ENCODE data around the gene DEFB132.
"Not testable (repeated sequence)": the region's sequence is repeated elsewhere in the genome, so short reads cannot be mapped to it uniquely, and the experiment has no call there.

The DEFB132 gene, protein sequence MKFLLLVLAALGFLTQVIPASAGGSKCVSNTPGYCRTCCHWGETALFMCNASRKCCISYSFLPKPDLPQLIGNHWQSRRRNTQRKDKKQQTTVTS

DNA sequence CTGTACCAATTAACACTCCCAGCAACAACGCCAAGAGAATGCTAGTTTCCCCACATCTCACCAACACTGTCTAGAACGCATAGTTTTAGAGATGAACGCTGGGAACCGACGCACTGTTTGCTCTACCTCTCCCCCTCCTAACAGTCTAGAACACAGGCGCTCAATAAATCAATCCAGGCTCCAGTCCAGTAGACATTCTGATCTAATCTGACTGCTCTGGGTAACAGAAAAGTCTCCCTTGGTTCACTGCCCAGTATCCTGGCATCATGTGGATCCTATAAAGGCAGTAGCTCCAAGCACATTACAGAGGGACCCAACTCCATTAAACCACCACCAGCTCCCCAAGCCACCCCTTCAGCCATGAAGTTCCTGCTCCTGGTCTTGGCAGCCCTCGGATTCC is at the start of gene DEFB132:
Gene DEFB132, plus strand, starts transcription at position 306 of the 400 bp plus-strand sequence. Its CDS starts 55 bp downstream, at position 361.
- DNase-seq (ENCODE audit: low read depth in 1 of 2, low spot score in 1 of 2), result no peak

DNA sequence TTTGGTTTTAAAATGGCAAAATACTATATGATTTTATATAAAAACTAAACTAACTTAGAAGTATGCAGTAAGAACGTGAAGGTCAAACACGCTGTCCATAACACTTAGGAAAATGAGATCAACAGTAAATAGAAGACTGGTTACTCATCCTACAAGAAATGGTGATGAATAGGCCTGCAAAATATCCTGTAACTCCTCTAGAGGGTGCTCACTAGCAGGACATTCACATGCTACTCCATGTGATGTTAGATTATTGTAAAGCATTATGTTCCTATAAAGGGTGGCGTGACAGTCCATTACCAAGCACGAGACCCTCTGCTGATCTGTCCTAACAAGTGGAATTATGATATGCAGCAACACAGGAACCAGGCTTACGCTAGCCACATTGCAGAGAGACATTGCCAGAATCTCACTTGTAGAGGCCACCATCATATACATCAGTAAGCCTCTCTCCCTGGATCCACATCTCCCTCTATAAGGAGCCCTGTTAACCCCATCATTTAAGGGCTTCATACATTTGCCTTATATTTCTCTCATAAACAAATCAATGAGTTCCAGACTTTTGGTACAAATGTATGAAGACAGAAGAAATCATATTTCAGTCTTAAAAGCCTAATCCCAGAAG is 48.5 kb upstream of the DEFB132 start:
- DNase-seq (ENCODE audit: low read depth in 1 of 2, low spot score in 1 of 2), result no peak

DNA sequence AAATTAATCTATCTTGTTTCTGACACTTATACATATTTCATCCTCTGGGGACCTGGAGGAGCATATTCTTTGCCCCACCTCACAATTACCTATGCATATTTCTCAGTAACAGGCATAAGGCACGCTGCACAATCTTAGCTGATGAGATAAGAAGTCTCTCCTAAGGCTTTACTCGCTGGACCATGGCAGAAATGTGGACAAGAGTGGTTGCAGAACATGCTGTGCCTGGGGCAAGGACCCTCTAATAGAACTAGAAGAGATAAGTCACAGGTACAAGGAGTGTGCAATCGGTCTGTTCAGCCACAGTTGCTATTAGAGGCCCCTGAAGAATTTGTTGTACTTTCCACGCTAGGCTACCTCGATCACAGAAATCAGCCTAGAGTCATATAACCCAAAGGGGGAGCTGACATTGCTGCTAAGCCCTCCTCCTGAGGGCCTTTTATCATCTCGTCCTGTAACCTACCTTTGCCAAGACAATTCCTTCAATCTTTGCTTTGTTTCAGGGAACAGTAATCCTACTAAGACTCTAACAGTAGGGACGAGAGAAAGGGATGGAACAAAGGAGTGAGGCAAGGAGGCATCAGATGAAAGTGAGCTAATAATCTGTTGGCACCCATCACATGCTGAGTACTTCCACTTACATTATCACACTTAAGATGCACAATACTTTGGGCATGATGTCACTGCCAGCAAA is 46.6 kb upstream of the DEFB132 start:
- DNase-seq (ENCODE audit: low read depth in 1 of 2, low spot score in 1 of 2), result no peak

DNA sequence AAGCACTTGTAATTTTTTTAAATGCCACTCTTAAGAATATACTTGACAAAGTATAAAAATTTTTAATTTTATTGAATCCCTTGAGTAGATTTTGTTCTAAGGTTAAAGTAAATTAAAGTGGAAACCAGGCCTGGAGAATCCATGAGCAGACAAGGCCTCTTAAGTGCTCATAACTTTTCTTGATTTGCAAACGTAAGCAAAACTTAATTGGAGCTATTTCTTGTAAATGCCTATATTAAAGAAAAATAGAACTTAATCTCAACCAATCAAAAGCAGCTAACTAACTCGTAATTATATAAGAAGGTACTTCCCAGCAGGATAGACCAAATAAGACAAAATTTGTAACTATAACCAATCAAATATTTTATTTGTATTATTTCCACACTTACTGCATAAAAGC is 43.1 kb upstream of the DEFB132 start:
- no peak for DNase-seq (ENCODE audit: low read depth in 1 of 2, low spot score in 1 of 2)

DNA sequence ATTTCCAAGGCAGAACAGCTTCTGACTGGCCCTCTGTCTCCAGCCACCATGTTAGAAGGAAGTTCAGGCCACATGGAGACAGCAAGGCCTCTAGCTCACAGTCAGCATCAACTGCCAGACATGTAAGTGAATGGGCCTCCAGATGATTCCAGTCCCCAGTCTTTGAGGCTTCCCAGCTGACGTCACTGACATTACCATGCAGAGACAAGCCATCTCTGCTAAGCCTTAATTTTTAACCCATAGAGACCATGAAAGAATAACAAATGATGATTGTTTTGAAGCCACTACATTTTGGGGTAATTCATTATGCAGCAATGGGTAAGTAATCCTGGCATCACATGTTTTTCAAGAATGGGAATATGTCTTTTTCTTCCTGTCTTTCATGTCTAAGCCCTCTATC is 41.7 kb upstream of the DEFB132 start:
- DNase-seq (ENCODE audit: low read depth in 1 of 2, low spot score in 1 of 2), result no peak

DNA sequence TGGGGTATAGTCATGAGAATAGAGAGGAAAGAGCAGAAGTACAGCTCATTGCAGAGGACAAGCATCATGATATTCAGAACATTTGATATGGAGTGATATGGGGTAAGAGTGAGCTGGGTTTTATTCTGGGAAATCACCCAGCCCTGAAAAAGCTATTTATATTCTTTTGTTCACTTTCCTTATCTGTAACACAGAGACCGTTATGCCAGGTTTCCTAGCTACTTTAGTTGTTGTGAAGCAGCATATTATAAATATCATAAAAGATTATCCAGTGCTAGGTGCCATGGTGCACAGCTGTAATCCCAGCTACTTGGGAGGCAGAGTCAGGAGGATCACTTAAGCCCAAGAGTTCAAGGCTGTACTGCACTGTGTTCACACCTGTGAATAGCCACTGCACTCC is 40.3 kb upstream of the DEFB132 start:
- DNase-seq (ENCODE audit: low read depth in 1 of 2, low spot score in 1 of 2), result no peak

DNA sequence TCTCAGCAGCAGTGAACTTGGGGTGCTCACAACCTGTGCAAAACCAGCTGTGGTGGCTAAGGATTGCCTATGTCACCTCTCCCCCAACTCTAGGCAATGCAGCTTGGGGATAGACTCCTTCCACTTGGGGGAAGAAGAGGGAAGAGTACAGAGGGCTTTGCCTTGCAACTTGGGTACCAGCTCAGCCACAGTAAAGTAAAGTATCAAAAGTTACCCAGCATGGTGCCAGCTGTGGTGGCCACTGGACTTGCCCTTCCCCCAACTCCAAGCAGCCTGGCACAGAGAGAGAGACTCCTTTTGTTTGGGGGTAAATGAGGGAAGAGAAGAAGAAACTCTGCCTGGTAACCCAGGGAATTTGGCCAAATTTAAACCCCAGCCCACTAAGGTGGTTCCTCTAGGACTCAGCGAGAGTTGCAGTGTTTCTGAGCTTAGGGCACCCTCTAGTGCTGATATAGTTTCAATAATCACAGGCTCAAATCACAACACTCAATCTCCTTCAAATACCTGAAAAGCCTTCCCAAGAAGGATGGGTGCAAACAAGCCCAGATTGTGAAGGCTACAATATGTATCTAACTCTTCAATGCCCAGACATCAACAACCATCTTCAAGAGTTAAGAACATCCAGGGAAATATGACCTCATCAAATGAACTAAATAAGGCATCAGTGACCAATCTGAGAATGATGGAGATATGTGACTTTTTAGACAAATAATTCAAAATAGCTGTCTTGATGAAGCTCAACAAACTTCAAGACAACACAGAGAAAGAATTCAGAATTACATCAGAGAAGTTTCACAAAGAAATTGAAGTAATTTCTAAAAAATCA is 38.0 kb upstream of the DEFB132 start:
- no peak for DNase-seq (ENCODE audit: low read depth in 1 of 2, low spot score in 1 of 2)

DNA sequence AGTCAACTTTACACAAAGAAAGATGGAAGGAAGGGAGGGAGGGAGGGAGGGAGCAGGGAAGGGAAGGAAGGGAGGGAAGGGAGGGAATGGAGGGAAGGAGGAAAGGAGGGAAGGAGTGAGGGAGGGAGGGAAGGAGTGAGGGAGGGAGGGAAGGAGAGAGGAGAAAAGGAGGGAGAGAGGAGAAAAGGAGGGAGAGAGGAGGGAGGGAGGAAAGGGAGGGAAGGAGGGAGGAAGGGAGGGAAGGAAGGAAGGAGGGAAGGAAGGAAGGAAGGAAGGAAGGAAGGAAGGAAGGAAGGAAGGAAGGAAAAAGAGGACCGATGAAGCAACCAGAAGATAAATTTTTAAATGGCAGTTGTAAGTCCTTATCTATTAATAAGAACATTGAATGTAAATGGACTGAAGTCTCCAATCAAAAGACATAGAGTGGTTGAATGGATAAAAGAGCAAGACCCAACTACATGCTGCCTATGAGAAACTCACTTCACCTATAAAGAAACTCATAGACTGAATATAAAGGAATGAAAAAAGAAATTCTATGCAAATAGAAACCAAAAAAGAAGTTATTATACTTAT is 36.2 kb upstream of the DEFB132 start:
- no peak for DNase-seq (ENCODE audit: low read depth in 1 of 2, low spot score in 1 of 2)

DNA sequence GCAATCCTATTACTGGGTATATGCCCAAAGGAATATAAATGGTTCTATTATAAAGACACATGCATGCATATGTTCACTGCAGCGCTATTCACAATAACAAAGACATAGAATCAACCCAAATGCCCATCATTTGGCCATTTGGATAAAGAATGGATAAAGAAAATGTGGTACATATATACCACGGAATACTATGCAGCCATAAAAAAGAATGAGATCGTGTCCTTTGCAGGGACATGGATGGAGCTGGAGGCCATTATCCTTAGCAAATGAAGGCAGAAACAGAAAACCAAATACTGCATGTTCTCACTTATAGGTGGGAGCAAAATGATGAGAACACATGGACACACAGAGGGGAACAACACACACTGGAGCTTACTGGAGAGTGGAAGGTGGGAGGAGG is 31.6 kb upstream of the DEFB132 start:
- DNase-seq (ENCODE audit: low read depth in 1 of 2, low spot score in 1 of 2), result not testable (repeated sequence)

DNA sequence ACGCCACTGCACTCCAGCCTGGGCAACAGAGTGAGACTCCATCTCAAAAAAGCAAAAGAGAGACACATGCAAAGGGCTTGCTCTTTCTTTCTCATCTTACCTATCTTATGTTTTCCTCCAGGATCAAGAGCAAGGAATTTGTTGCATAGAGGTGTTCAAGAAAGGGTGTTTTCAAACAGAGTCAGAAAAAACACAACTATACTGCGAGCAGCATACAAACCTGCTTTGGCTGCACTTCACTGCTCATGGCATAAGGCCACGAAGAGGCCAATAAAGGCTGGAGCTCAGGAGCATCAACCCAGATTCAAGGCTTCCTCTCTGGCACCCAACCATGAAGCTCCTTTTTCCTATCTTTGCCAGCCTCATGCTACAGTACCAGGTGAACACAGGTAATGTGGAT is 30.6 kb upstream of the DEFB132 start, which contains the start of gene DEFB129:
Gene DEFB129, plus strand, starts transcription at position 301 of the 400 bp plus-strand sequence. Its CDS starts 31 bp downstream, at position 332.
- no peak for DNase-seq (ENCODE audit: low read depth in 1 of 2, low spot score in 1 of 2)

DNA sequence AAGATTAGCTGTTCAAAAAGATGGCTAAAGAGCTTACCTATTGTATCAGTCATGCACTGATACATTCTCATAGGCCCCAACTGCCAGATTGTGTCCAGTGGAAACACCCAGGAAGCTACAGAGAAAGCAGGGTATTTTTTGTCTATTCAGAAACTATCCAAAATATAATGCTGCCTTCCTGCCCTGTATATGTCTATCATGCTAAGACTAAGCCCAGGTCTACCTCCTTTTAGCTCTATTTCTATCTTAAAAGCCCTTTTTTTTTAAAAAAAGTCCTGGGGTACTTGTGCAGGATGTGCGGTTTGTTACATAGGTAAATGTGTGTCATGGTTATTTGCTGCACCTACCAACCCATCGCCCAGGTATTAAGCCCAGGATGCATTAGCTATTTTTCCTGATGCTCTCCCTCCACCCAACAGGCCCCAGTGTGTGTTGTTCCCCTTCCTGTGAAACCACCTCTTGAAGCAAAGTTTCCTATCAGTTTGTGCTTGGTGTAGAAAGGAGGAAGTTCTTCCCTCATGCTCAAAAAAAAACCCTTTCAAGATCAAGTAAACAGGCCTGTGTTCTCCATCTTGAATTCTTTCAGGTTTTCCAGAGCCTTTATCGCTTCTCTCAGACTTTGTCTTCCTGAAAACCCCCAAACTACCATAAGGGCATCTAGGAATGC is 30.0 kb upstream of the DEFB132 start:
- no peak for DNase-seq (ENCODE audit: low read depth in 1 of 2, low spot score in 1 of 2)

DNA sequence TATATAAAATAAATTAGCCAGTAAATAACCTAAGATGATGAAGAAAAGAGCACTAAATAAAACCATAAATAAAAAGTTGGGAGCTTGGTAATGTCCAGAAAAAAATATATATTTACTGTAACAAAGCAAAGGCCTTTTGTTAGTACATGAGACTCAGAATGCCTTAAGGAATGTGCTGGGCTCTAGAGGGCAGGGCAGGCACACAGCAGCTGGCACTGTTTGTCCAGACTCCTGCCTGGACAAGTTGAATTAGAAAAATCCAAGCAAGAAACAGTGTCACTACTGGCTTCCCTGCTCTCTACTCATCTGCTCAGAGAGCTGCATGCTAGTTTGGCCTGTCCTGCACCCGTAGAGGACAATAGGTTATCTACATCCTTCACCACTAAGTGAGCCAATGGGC is 21.6 kb upstream of the DEFB132 start:
- no peak for DNase-seq (ENCODE audit: low read depth in 1 of 2, low spot score in 1 of 2)

DNA sequence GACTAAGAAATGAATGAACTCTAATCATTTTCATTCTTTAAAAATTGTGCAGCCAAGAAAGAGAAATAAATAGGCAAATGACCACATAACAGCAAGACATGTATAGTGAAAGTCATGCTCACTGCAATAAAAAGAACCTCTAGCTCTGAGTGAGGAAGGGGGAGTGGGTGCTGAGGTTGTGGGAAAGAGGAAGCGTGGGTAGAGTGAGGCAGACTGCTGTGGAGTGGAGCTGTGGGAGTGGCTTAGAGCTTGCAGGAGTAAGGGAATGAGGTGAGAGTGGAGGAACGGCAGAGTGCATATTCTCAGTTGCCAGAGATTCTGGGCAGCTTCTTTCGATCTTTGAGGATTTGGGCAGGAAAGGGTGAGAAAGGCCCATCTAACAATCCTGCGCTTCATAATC is 20.0 kb upstream of the DEFB132 start:
- no peak for DNase-seq (ENCODE audit: low read depth in 1 of 2, low spot score in 1 of 2)

DNA sequence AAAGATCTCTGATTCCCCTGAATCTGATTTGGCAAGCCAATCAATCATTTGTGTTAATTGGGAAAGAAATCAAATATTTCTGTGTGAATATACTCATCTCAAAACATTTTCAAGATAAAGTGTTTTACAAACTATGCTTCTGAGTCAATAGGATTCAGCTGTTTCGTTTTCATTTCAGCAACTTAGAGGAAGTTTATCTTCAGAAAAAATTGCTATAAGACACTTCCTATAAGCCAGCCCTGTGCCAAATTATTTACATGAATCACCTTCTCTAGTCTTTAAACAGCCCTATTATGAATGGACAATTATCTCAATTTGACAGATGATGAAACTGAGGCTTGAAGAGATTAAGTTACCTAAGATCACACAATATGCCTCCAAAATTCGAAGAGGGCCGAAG is 19.6 kb upstream of the DEFB132 start:
- DNase-seq (ENCODE audit: low read depth in 1 of 2, low spot score in 1 of 2), result no peak

DNA sequence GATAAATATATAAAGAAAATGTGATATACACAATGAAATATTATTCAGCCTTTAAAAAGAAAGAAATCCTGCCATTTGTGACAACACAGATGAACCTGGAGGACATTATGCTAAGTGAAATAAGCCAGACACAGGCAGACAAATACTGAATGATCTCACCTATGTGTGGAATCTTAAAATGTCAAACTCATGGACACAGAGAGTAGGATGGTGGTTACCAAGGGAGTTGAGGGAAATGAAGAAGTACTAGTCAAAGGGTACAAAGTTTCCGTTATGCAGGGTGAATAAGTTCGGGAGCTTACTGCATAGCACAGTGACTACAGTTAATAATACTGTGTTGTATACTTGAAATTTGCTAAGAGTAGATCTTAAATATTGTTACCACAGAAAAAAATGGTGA is 14.6 kb upstream of the DEFB132 start:
- DNase-seq (ENCODE audit: low read depth in 1 of 2, low spot score in 1 of 2), result no peak

DNA sequence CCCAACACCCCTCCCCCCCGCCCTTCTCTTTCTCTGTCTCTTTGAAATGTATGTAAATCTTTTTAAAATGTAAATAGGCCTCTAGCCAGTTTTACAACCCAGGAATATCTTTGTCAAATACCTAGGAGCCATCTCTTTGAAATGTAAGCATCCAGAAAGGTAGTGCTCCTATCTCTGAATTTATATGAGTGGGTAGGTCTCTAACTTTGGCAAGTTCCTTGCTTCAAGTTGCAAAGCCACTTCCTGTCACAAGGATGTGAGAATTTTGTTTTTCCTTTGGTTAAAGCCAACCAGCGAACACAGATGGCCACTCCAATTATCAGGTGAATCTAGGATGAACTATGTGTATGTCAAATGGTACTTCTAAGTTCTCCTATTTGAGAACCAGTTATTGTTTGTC is 6.2 kb upstream of the DEFB132 start:
- no peak for DNase-seq (ENCODE audit: low read depth in 1 of 2, low spot score in 1 of 2)

DNA sequence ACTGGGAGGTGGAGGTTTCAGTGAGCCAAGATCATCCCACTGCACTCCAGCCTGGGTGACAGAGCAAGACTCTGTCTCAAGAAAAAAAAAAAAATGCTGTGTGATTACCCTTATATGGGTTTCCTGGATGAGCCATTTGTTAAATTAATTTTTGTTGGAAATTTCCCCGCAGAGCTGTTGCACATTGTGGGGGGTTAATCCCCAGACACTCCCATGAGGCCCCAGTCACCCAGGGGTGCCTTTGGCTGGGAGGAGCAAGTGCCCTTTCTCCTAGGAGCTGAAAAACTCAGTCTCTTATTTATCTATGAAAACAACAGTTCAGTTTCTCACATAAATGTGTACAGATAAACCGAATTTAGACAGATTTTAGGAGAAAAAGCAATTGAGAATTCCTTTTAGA is 4.7 kb upstream of the DEFB132 start:
- DNase-seq (ENCODE audit: low read depth in 1 of 2, low spot score in 1 of 2), result no peak

DNA sequence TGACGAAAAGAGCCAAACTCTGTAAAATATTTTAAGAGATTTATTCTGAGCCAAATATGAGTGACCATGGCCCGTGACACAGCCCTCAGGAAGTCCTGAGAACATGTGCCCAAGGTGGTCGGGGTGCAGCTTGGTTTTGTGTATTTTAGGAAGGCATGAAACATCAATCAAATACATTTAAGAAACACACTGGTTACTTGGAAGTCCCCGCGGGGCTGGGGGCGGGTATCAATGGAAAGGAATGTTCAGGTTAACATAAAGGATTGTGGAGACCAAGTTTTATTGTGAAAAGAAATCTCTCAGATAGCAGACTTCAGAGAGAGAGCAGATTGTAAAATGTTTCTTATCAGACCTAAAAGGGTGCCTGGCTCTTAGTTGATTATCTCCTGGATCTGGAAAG is 4.1 kb upstream of the DEFB132 start:
- DNase-seq (ENCODE audit: low read depth in 1 of 2, low spot score in 1 of 2), result not testable (repeated sequence)

DNA sequence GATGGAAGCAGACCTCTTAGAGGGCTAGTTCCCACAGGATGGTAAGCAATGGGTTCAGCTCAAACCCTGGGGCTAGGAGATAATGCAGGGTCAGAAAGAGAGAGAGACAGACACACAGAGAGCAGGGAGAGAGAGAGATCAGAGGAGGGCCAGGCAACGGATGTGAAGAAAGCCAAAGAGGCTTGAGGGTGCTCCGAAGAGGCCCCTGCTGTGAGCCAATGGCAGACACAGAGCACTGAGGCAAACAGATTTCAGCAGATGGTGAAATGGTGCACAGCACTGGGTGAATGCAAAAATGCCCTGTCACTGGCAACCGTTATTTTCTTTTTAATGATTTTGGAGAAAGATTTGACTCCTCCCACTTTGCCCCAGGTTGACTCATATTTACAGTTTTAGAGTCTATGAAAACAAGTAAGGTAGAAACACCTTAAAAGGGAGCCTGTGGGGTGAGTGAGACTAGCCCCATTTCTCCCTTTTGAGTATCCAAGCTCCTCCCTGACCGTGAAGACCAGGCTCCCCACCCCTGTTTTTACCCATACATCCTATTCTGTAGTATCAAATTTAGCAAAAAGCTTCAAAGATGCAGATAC is 840 bp downstream of the DEFB132 start:
- no peak for DNase-seq (ENCODE audit: low read depth in 1 of 2, low spot score in 1 of 2)

DNA sequence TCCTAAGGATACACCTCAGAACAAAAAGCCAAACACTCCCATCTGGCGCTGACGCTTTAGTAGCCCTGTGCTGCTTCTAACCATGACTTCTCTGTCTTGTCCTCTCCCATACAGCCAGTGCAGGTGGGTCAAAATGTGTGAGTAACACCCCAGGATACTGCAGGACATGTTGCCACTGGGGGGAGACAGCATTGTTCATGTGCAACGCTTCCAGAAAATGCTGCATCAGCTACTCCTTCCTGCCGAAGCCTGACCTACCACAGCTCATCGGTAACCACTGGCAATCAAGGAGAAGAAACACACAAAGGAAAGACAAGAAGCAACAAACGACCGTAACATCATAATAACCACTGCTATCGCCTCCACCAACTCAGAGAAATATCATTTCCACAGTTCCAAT is 1.4 kb downstream of the DEFB132 start:
- DNase-seq (ENCODE audit: low read depth in 1 of 2, low spot score in 1 of 2), result no peak

DNA sequence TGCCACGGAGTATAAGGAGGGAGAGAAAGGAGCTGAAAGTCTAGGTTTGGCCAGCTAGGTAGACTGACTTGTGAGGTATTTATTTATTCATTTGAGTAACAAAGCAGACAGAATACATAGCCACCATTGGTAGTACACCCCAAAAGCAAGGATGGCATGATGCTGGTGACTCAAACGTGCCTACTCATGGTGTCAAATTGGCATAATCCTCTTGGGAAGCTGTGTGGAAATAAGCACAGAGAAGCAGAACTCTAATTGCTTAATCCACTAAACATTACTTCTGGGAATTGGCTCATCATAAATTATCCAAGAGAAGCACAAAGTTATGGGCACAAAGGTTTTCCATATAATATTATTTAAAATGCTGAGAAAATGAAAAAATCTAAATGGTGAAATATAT is 2.5 kb downstream of the DEFB132 start:
- DNase-seq (ENCODE audit: low read depth in 1 of 2, low spot score in 1 of 2), result no peak
